Mesothelial cell of epicardium (in vitro differentiated cells): ENCODE data around the gene HOXB7. TPM values are rescaled to one million over a fixed set of nuclear protein-coding genes. Genes with fewer than 3 reads are reported as not detected.

ENCODE experiments used
- DNase-seq, 2 experiments: peaks; one replicate each; pipeline ENCODE4 v3.0.0; 2021; ENCODE audit warnings: low spot score in 2 of 2; ENCODE audit not compliant: unreplicated experiment in 2 of 2
- H3K27ac Mint-ChIP-seq: 2 replicates; pipeline ENCODE4 v1.8.0; 2021; ENCODE audit warnings: mixed read lengths
- H3K27me3 Mint-ChIP-seq: 2 replicates; pipeline ENCODE4 v1.8.0; 2021; ENCODE audit warnings: low read depth, mixed read lengths
- H3K36me3 Mint-ChIP-seq: 2 replicates; pipeline ENCODE4 v1.8.0; 2021; ENCODE audit warnings: mixed read lengths
- H3K4me1 Mint-ChIP-seq: 2 replicates; pipeline ENCODE4 v1.8.0; 2021; ENCODE audit warnings: mixed read lengths
- H3K4me3 Mint-ChIP-seq: 2 replicates; pipeline ENCODE4 v1.8.0; 2021; ENCODE audit warnings: mild to moderate bottlenecking, moderate library complexity, mixed read lengths
- H3K9me3 Mint-ChIP-seq: 2 replicates; pipeline ENCODE4 v1.8.0; 2021; ENCODE audit warnings: mixed read lengths
- CTCF ChIP-seq: fragments of 200-600 bp; sonication (generic); IDR thresholded peaks from one replicate; pipeline ENCODE4 v1.5.0; 2021; ENCODE audit warnings: antibody characterized with exemption; ENCODE audit not compliant: unreplicated experiment
- total RNA-seq: library from RNA; stranded (reverse); gene quantifications from 3 replicates; pipeline ENCODE4 v1.2.1, GENCODE V29; 2021

Gene HOXB7
- total RNA-seq, 1 donor from 2014 or later = 20.3 TPM

- no peak overlapping the region for H3K4me3 Mint-ChIP-seq
- H3K9me3 Mint-ChIP-seq = no peaks in the 10 kb centered on the region
- TF ChIP-seq CTCF = no peak
- H3K4me1 Mint-ChIP-seq = peaks cover 49% of the 10 kb centered on the region
- H3K27ac Mint-ChIP-seq = no peak overlapping the region
- H3K27me3 Mint-ChIP-seq = no peaks in the 10 kb centered on the region
- peaks cover 4% of the 10 kb centered on the region for H3K36me3 Mint-ChIP-seq
- DNase-seq = no peak
Measured at GRCh38 chr17:48564188-48565021, 46.4 kb downstream of the HOXB7 start.

GRCh38 chr17:48563867-48564187, 47.0 kb downstream of the HOXB7 start:
- peaks cover 49% of the 10 kb centered on the region for H3K4me1 Mint-ChIP-seq
- H3K9me3 Mint-ChIP-seq = no peaks in the 10 kb centered on the region
- DNase-seq = no peak
- peaks cover 4% of the 10 kb centered on the region for H3K36me3 Mint-ChIP-seq
- no peak for TF ChIP-seq CTCF
- H3K27ac Mint-ChIP-seq = peak overlapping the region; percentile 98
- H3K4me3 Mint-ChIP-seq = peak overlapping the region; percentile 66
- no peaks in the 10 kb centered on the region for H3K27me3 Mint-ChIP-seq

GRCh38 chr17:48563385-48563838, 47.4 kb downstream of the HOXB7 start:
- Mint-ChIP-seq H3K27me3 (no peaks in the 10 kb centered on the region), H3K27ac (peak overlapping the region; percentile 98), H3K4me3 (peak overlapping the region; percentile 66), H3K4me1 (peaks cover 53% of the 10 kb centered on the region), H3K9me3 (no peaks in the 10 kb centered on the region), H3K36me3 (peaks cover 4% of the 10 kb centered on the region)
- TF ChIP-seq CTCF = no peak
- DNase-seq = no peak

GRCh38 chr17:48562934-48563333, 47.9 kb downstream of the HOXB7 start:
- Mint-ChIP-seq H3K27ac (peak overlapping the region; percentile 98), H3K4me1 (peaks cover 58% of the 10 kb centered on the region), H3K4me3 (peak overlapping the region; percentile 66), H3K36me3 (peaks cover 4% of the 10 kb centered on the region), H3K9me3 (no peaks in the 10 kb centered on the region), H3K27me3 (no peaks in the 10 kb centered on the region)
- no peak for DNase-seq
- TF ChIP-seq CTCF = no peak

- TF ChIP-seq CTCF = no peak
- H3K4me3 Mint-ChIP-seq = peak overlapping the region; percentile 66
- peaks cover 65% of the 10 kb centered on the region for H3K4me1 Mint-ChIP-seq
- H3K27ac Mint-ChIP-seq = peak overlapping the region; percentile 98
- no peak for DNase-seq
- H3K9me3 Mint-ChIP-seq = no peaks in the 10 kb centered on the region
- H3K36me3 Mint-ChIP-seq = peaks cover 4% of the 10 kb centered on the region
- H3K27me3 Mint-ChIP-seq = no peaks in the 10 kb centered on the region
Measured at GRCh38 chr17:48561884-48562810, 48.7 kb downstream of the HOXB7 start.
